AML-193 (cell line): ENCODE measurements around the gene EGLN2.
"Not testable (repeated sequence)": the region's sequence is repeated elsewhere in the genome, so short reads cannot be mapped to it uniquely, and the experiment has no call there.

Source experiments
- DNase-seq, 2 experiments: peaks; one replicate each; lab custom pipeline; 2025; lab: John Stamatoyannopoulos, UW

The EGLN2 gene

GRCh38 chr19:40802300-40803169, 3.5 kb downstream of the EGLN2 start:
- no peak for DNase-seq

- DNase-seq, result no peak
Measured at GRCh38 chr19:40803170-40803856, 4.3 kb downstream of the EGLN2 start.

- DNase-seq, result no peak
Measured at GRCh38 chr19:40803857-40804782, 5.1 kb downstream of the EGLN2 start.

GRCh38 chr19:40804783-40805242, 5.8 kb downstream of the EGLN2 start:
- no peak for DNase-seq

- no peak for DNase-seq
Measured at GRCh38 chr19:40805258-40805868, 6.4 kb downstream of the EGLN2 start.

- peak in 1 of 2 experiments; percentile 11 for DNase-seq
Measured at GRCh38 chr19:40806423-40807146, 7.6 kb downstream of the EGLN2 start.

- DNase-seq, result no peak
Measured at GRCh38 chr19:40807147-40808020, 8.4 kb downstream of the EGLN2 start.

- DNase-seq, result no peak
Measured at GRCh38 chr19:40808021-40808325, 9.0 kb downstream of the EGLN2 start.

GRCh38 chr19:40808497-40808896, 9.5 kb downstream of the EGLN2 start:
- no peak for DNase-seq

GRCh38 chr19:40809358-40810086, 10.5 kb downstream of the EGLN2 start:
- no peak for DNase-seq

- DNase-seq, result no peak
Measured at GRCh38 chr19:40810160-40810559, 11.2 kb downstream of the EGLN2 start.

GRCh38 chr19:40810649-40811408, 11.8 kb downstream of the EGLN2 start:
- not testable (repeated sequence) for DNase-seq

GRCh38 chr19:40811478-40812341, 12.7 kb downstream of the EGLN2 start:
- no peak for DNase-seq

GRCh38 chr19:40812571-40812970, 13.6 kb downstream of the EGLN2 start:
- not testable (repeated sequence) for DNase-seq

- no peak for DNase-seq
Measured at GRCh38 chr19:40813182-40813581, 14.2 kb downstream of the EGLN2 start.

- DNase-seq, result no peak
Measured at GRCh38 chr19:40815223-40815622, 16.2 kb downstream of the EGLN2 start.
